Esophagus muscularis mucosa (tissue), 3 donors: Measurements from ENCODE around the gene ENOX1.

ENCODE experiments used
- POLR2A ChIP-seq: fragments of 450-650 bp; IDR thresholded peaks from one replicate; pipeline ENCODE4 v1.6.1; 2017; ENCODE audit warnings: antibody characterized with exemption, moderate library complexity, mild to moderate bottlenecking, low read depth
- POLR2AphosphoS5 ChIP-seq, 2 donors: sonication (generic); formaldehyde crosslinking; IDR thresholded peaks; one replicate each; pipeline ENCODE4 v1.6.1; 2017; ENCODE audit warnings: antibody characterized with exemption in 2 of 2
- TF ChIP-seq, protein P1 (sequence below), 3 experiments: fragments of 200-600 bp in 2 of 3; fragments of 450-650 bp in 1 of 3; sonication (generic) in 2 of 3; IDR thresholded peaks; one replicate each; pipeline ENCODE4 v1.5.1; 2017 to 2019; ENCODE audit warnings: antibody characterized with exemption in 3 of 3, mild to moderate bottlenecking in 2 of 3, moderate library complexity in 1 of 3

DNA sequence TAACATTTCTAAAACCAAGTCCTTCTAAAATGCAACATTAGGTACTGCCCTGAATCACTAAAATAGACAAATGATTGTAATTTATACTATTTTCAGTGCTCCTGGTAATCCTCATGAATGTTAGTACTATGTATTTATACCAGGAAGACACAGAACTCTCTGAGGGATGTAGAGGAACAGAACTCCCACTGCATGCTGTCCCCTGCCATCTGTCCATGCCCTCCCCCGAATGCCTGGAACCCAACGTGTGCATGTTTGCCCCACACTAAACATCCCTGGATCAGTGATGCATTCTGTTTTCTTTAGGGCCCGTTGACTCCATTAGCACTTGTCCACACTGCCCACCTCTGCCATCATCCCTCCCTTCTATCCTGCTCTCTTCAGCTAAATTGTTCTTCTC is 26.5 kb downstream of the ENOX1 start:
- TF ChIP-seq, protein P1, sequence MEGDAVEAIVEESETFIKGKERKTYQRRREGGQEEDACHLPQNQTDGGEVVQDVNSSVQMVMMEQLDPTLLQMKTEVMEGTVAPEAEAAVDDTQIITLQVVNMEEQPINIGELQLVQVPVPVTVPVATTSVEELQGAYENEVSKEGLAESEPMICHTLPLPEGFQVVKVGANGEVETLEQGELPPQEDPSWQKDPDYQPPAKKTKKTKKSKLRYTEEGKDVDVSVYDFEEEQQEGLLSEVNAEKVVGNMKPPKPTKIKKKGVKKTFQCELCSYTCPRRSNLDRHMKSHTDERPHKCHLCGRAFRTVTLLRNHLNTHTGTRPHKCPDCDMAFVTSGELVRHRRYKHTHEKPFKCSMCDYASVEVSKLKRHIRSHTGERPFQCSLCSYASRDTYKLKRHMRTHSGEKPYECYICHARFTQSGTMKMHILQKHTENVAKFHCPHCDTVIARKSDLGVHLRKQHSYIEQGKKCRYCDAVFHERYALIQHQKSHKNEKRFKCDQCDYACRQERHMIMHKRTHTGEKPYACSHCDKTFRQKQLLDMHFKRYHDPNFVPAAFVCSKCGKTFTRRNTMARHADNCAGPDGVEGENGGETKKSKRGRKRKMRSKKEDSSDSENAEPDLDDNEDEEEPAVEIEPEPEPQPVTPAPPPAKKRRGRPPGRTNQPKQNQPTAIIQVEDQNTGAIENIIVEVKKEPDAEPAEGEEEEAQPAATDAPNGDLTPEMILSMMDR (IDR thresholded peaks at IDR 0.05) = no peak
- no peak for TF ChIP-seq POLR2A
- TF ChIP-seq POLR2AphosphoS5 (IDR thresholded peaks at IDR 0.05) = no peak
